GM21526 (cell line): ENCODE data around the gene STAB1.

ENCODE experiments used
- ATAC-seq: cut with Tn5 transposase; IDR thresholded peaks from one replicate; pipeline ENCODE4 v1.9.1; 2021; ENCODE audit warnings: moderate library complexity; ENCODE audit not compliant: unreplicated experiment, low FRiP score

STAB1 gene

DNA sequence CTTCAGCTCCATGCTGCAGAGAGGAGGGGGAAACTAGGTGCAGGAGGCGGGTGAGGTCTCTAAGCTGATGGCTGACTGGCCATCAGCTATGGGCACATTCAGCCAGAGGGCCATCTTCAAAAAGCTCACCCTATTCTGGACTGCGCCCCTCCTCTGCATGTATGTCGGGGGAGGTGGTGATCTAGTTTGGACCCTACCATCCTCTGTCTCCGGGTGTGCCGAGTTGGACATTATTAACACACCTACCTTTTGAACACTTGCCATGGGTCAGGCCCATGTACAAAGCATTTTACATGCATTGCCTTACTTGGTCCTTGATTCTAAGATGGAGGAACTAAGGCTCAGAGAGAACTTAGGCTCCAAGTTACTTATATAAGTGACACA is 38.3 kb upstream of the STAB1 start:
- no peak for ATAC-seq

GRCh38 chr3:52458031-52458760 is 36.9 kb upstream of the STAB1 start:
- ATAC-seq, result no peak

GRCh38 chr3:52458770-52459545 is 36.2 kb upstream of the STAB1 start:
- no peak for ATAC-seq

- no peak for ATAC-seq
These were observed 33.3 kb upstream of the STAB1 start for GRCh38 chr3:52461874-52462273.

DNA sequence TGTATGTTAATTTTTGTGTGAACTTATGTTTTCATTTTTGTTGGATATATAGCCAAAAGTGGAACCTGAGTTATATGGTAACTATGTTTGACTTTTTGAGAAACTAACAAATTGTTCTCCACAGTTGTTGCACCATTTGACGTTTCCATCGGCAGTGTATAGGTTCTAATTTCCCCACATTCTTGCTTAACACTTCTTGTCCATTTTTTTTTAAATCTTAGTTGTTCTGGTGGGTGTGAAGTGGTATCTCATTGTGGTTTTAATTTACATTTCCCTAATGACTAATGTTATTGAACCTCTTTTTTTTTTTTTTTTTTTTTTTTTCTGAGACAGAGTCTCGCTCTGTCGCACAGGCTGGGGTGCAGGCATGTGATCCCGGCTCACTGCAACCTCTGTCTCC is 31.7 kb upstream of the STAB1 start:
- no peak for ATAC-seq

- ATAC-seq, result no peak
These were observed 26.8 kb upstream of the STAB1 start for GRCh38 chr3:52468336-52468735.

GRCh38 chr3:52469001-52469400 is 26.1 kb upstream of the STAB1 start:
- no peak for ATAC-seq

DNA sequence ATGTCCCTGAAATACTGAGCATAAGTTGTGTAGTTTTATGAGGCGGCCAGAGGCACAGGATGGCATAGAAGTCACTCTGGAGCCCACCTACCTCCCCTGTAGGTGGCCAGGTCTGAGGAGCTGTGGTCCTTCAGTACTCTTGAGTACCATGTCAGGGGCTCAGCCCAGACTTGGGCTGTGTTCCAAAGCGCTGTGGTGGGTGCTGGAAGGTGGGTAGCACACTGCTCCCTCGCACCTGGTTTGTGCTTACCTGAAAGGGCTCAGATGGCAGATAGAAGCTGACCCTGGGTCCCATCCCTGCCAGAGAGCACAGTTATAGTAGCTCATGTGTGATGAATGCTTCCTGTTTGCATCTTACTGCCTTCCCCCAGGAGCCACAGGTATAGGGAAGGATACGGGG is 24.2 kb upstream of the STAB1 start:
- ATAC-seq, result no peak

- no peak for ATAC-seq
These were observed 23.5 kb upstream of the STAB1 start for GRCh38 chr3:52471371-52472238.

- no peak for ATAC-seq
These were observed 22.7 kb upstream of the STAB1 start for GRCh38 chr3:52472239-52473000.

DNA sequence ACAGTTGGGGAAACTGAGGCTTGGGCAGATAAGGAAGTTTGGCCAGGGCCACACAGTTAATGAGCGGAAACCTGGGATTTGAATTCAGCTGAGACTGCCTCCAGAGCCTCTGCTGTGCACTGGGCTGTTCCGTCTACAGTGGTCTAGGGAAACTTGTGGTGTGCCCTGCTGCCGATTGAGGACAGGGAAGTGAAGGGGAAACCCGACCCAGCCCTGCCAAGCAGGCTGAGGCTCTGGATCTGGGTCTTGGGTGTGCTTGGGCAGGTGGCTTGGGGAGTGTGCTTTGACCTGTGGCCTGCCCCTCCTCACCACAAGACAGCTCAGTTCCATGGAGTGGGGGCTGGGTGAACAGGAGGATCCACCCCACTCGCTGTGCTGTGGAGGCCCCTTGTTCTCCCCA is 22.1 kb upstream of the STAB1 start:
- no peak for ATAC-seq

- ATAC-seq, result no peak
These were observed 17.9 kb upstream of the STAB1 start for GRCh38 chr3:52477076-52477795.

DNA sequence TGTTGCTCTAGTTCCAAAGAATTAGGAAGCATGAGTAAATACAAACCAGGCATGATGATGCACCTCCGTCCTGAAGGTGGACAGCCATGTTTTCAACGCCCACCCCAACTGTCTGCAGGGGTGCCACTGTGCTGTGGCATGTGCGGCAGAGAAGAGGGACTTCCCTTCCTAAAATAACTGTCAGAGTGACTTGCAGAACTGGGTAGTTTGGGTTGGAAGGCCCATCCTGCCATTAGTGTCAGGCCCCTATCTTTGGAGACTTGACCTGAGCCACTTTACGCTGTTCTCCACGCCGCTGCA is 17.4 kb upstream of the STAB1 start:
- ATAC-seq, result no peak

GRCh38 chr3:52479037-52479876 is 15.9 kb upstream of the STAB1 start:
- ATAC-seq, result no peak

- ATAC-seq, result no peak
These were observed 15.1 kb upstream of the STAB1 start for GRCh38 chr3:52479877-52480575.

DNA sequence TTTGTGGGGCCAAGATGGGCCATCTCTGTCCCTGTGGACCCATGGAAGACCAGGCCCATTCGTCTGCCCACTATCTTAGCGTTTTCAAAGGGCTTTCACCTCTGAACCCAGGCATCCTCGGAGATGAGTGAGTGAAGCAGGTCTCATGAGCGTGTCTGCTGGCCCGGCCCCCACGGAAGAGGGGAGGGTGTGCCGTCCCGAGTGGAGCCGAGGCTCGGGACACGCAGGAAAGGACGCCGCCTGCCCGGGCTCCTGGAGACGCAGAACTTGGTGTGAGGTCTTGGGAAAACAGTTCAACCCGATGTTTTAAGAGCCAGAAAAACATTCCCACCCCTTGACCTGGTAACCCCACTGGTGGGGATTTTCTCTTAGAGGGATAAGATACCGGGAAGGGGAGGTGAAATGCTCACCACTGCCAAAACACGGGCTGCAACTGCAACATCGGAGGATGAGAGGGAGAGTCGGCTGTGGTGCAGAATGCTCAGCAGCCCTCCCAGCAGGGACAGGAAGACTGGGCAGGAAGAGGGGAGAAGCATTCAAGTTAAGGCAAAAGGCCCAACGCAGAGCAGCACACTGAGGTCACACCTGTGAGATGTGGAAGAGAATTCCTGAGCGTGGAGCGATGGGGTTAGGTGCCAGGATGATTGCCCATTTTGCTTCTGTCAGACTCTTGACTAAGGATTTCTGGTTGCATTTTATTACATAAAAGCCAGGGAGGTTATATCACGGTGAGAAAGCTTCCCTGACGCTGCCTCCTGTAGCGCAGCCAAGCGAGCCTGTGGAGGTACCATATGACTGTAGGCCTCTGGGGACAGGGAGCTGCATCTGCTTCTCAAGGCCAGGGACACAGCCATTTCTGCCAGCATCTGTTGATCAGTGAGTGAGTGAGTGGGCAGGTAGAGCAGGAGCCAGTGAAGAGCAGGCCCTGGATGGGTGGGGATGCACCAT is 14.1 kb upstream of the STAB1 start:
- no peak for ATAC-seq

DNA sequence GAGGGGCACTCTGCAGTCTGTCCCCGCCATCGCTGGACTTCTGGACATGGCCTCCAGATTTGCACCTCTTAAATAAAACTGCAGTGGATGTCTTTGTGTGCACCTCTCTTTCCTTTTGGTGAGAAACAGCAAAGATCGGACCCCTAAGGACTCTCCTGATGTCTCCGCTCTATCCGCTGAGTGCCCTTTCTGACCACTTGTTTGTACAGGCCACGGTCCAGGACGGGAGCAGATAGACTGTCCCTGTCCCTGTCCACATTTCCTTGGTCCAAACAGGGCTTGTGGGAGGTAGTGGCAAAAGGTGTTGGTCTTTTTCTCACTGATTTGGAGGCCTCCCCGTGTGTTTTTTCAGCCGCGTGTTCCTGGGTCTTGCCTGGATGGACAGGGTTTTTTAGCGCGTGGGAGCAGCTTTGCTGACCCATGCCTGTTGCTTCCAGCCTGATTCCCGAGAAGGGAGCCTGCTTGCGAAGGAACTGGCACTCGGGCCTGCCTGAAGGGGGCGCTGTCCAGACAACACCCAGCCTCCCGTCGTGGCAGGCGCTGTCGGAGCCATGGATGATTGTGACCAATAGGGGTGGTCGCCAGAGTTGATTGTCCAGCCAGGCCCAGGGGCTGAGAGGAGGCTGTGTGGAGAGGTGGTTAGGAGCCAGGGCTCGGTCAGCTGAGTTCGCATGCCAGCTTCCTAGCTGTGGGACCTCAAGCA is 13.2 kb upstream of the STAB1 start:
- ATAC-seq, result no peak
